IPS-20b (cell line): Measurements from ENCODE around the gene NEK4.
A peak's percentile ranks its signal among the peaks of the same experiment; 100 is the strongest.

ENCODE experiments used
- H3K27ac ChIP-seq: one replicate; pipeline ENCODE4 v1.5.1; 2013; ENCODE audit warnings: low read length
- H3K27me3 ChIP-seq: 2 replicates; pipeline ENCODE4 v1.6.1; 2013; ENCODE audit warnings: mild to moderate bottlenecking, low read length, inconsistent platforms; ENCODE audit not compliant: insufficient read depth
- H3K36me3 ChIP-seq: 2 replicates; pipeline ENCODE4 v1.6.1; 2013; ENCODE audit warnings: low read depth, mild to moderate bottlenecking, inconsistent platforms, low read length, moderate library complexity; ENCODE audit not compliant: insufficient read depth
- H3K4me1 ChIP-seq: 2 replicates; pipeline ENCODE4 v1.6.1; 2013; ENCODE audit warnings: mild to moderate bottlenecking, control low read depth, inconsistent platforms, low read length, moderate library complexity; ENCODE audit not compliant: insufficient read depth
- H3K4me3 ChIP-seq: 2 replicates; pipeline ENCODE4 v1.5.1; 2013; ENCODE audit warnings: mild to moderate bottlenecking, low read length, inconsistent platforms
- H3K9ac ChIP-seq: 2 replicates; pipeline ENCODE4 v1.6.1; 2013; ENCODE audit warnings: low read depth, mild to moderate bottlenecking, inconsistent platforms, low read length, moderate library complexity
- H3K9me3 ChIP-seq: 2 replicates; pipeline ENCODE4 v1.6.1; 2013; ENCODE audit warnings: mild to moderate bottlenecking, low read depth, low read length, inconsistent platforms; ENCODE audit not compliant: insufficient read depth

The NEK4 gene

GRCh38 chr3:52770496-52771333 is at the start of gene NEK4:
NEK4 (minus strand) TSS chr3:52770940; CDS start chr3:52770746, 194 bp downstream.
- Histone ChIP-seq H3K9ac (peak within 1 kb of the TSS; percentile 99), H3K27me3 (no peaks in the 10 kb centered on the region; the same call in 1 of the 2 replicates), H3K4me3 (peak within 1 kb of the TSS; percentile 94), H3K27ac (peak within 1 kb of the TSS; percentile 73), H3K9me3 (no peaks in the 10 kb centered on the region), H3K4me1 (peaks cover 6% of the 10 kb centered on the region; the same call in 1 of the 2 replicates), H3K36me3 (peaks cover 22% of the 10 kb centered on the region)

- Histone ChIP-seq H3K4me3 (no peak overlapping the region), H3K9me3 (no peaks in the 10 kb centered on the region), H3K27me3 (no peaks in the 10 kb centered on the region), H3K27ac (no peak overlapping the region), H3K4me1 (0 out of 2 replicates have a peak, but pooled peaks cover 4% of the 10 kb centered on the region), H3K36me3 (no peaks in the 10 kb centered on the region), H3K9ac (no peak overlapping the region)
These were observed 49.2 kb upstream of the NEK4 start for GRCh38 chr3:52819936-52820335.

- H3K36me3 ChIP-seq, result no peaks in the 10 kb centered on the region
- H3K9ac ChIP-seq, result no peak overlapping the region
- H3K27ac ChIP-seq, result no peak overlapping the region
- no peak overlapping the region for H3K4me3 ChIP-seq
- H3K4me1 ChIP-seq, result 0 out of 2 replicates have a peak, but pooled peaks cover 4% of the 10 kb centered on the region
- H3K27me3 ChIP-seq, result no peaks in the 10 kb centered on the region
- no peaks in the 10 kb centered on the region for H3K9me3 ChIP-seq
These were observed 47.1 kb upstream of the NEK4 start for GRCh38 chr3:52817860-52818259.

GRCh38 chr3:52817221-52817620 is 46.5 kb upstream of the NEK4 start:
- Histone ChIP-seq H3K36me3 (no peaks in the 10 kb centered on the region), H3K4me1 (0 out of 2 replicates have a peak, but pooled peaks cover 4% of the 10 kb centered on the region), H3K4me3 (no peak overlapping the region), H3K9ac (no peak overlapping the region), H3K27ac (no peak overlapping the region), H3K27me3 (no peaks in the 10 kb centered on the region), H3K9me3 (no peaks in the 10 kb centered on the region)

GRCh38 chr3:52816654-52817053 is 45.9 kb upstream of the NEK4 start:
- Histone ChIP-seq H3K9ac (no peak overlapping the region), H3K27me3 (no peaks in the 10 kb centered on the region), H3K9me3 (no peaks in the 10 kb centered on the region), H3K4me3 (no peak overlapping the region), H3K4me1 (0 out of 2 replicates have a peak, but pooled peaks cover 4% of the 10 kb centered on the region), H3K27ac (no peak overlapping the region), H3K36me3 (no peaks in the 10 kb centered on the region)

- Histone ChIP-seq H3K9ac (no peak overlapping the region), H3K9me3 (no peaks in the 10 kb centered on the region)
These were observed 45.5 kb upstream of the NEK4 start for GRCh38 chr3:52816199-52816598.

GRCh38 chr3:52813810-52814209 is 43.1 kb upstream of the NEK4 start:
- H3K4me3 ChIP-seq, result no peak overlapping the region
- H3K36me3 ChIP-seq, result no peaks in the 10 kb centered on the region
- no peaks in the 10 kb centered on the region for H3K4me1 ChIP-seq
- no peak overlapping the region for H3K9ac ChIP-seq
- no peak overlapping the region for H3K27ac ChIP-seq
- H3K27me3 ChIP-seq, result no peaks in the 10 kb centered on the region
- H3K9me3 ChIP-seq, result no peaks in the 10 kb centered on the region

More at GRCh38 chr3:52816199-52816598, 45.5 kb upstream of the NEK4 start:
- Histone ChIP-seq H3K4me1 (0 out of 2 replicates have a peak, but pooled peaks cover 4% of the 10 kb centered on the region), H3K27me3 (no peaks in the 10 kb centered on the region), H3K27ac (no peak overlapping the region), H3K4me3 (no peak overlapping the region), H3K36me3 (no peaks in the 10 kb centered on the region)

GRCh38 chr3:52811452-52812011 is 40.8 kb upstream of the NEK4 start:
- no peaks in the 10 kb centered on the region for H3K9me3 ChIP-seq
- H3K4me1 ChIP-seq, result no peaks in the 10 kb centered on the region
- no peaks in the 10 kb centered on the region for H3K27me3 ChIP-seq
- H3K4me3 ChIP-seq, result no peak overlapping the region
- H3K9ac ChIP-seq, result no peak overlapping the region
- no peak overlapping the region for H3K27ac ChIP-seq
- no peaks in the 10 kb centered on the region for H3K36me3 ChIP-seq

GRCh38 chr3:52810923-52811322 is 40.2 kb upstream of the NEK4 start:
- no peak overlapping the region for H3K27ac ChIP-seq
- no peak overlapping the region for H3K4me3 ChIP-seq
- H3K9ac ChIP-seq, result no peak overlapping the region

GRCh38 chr3:52809662-52810377 is 39.1 kb upstream of the NEK4 start:
- H3K27me3 ChIP-seq, result no peaks in the 10 kb centered on the region
- no peak overlapping the region for H3K4me3 ChIP-seq
- H3K9ac ChIP-seq, result no peak overlapping the region
- H3K36me3 ChIP-seq, result no peaks in the 10 kb centered on the region
- no peaks in the 10 kb centered on the region for H3K4me1 ChIP-seq
- no peaks in the 10 kb centered on the region for H3K9me3 ChIP-seq
- no peak overlapping the region for H3K27ac ChIP-seq

More at GRCh38 chr3:52810923-52811322, 40.2 kb upstream of the NEK4 start:
- no peaks in the 10 kb centered on the region for H3K36me3 ChIP-seq
- no peaks in the 10 kb centered on the region for H3K27me3 ChIP-seq
- H3K4me1 ChIP-seq, result no peaks in the 10 kb centered on the region
- no peaks in the 10 kb centered on the region for H3K9me3 ChIP-seq

- no peaks in the 10 kb centered on the region for H3K36me3 ChIP-seq
- no peak overlapping the region for H3K9ac ChIP-seq
- no peak overlapping the region for H3K27ac ChIP-seq
- no peaks in the 10 kb centered on the region for H3K4me1 ChIP-seq
- no peaks in the 10 kb centered on the region for H3K27me3 ChIP-seq
- H3K4me3 ChIP-seq, result no peak overlapping the region
- H3K9me3 ChIP-seq, result no peaks in the 10 kb centered on the region
These were observed 38.4 kb upstream of the NEK4 start for GRCh38 chr3:52809149-52809548.
